IPS-15b (cell line): ENCODE results near the gene CBFA2T2.
"Not testable (repeated sequence)": the region's sequence is repeated elsewhere in the genome, so short reads cannot be mapped to it uniquely, and the experiment has no call there.

ENCODE experiments used
- H3K27me3 ChIP-seq: one replicate; pipeline ENCODE4 v1.6.1; 2013; ENCODE audit warnings: low read length; ENCODE audit not compliant: control insufficient read depth, insufficient read depth
- H3K36me3 ChIP-seq: one replicate; pipeline ENCODE4 v1.6.1; 2013; ENCODE audit warnings: low read length; ENCODE audit not compliant: control insufficient read depth, insufficient read depth
- H3K4me1 ChIP-seq: one replicate; pipeline ENCODE4 v1.6.1; 2013; ENCODE audit warnings: mild to moderate bottlenecking, low read length; ENCODE audit not compliant: control insufficient read depth, insufficient read depth
- H3K4me3 ChIP-seq: one replicate; pipeline ENCODE4 v1.5.1; 2013; ENCODE audit warnings: low read depth, low read length
- H3K9ac ChIP-seq: one replicate; pipeline ENCODE4 v1.6.1; 2013; ENCODE audit warnings: low read depth, mild to moderate bottlenecking, low read length
- H3K9me3 ChIP-seq: one replicate; pipeline ENCODE4 v1.6.1; 2013; ENCODE audit warnings: mild to moderate bottlenecking, low read length; ENCODE audit not compliant: control insufficient read depth, insufficient read depth

The CBFA2T2 gene

GRCh38 chr20:33559212-33559611, 69.3 kb downstream of the CBFA2T2 start:
- H3K36me3 ChIP-seq: no peaks in the 10 kb centered on the region
- H3K4me3 ChIP-seq: no peak overlapping the region
- peaks cover 7% of the 10 kb centered on the region for H3K4me1 ChIP-seq
- H3K9ac ChIP-seq: no peak overlapping the region
- H3K9me3 ChIP-seq: no peaks in the 10 kb centered on the region
- no peaks in the 10 kb centered on the region for H3K27me3 ChIP-seq

- H3K4me3 ChIP-seq: no peak overlapping the region
- H3K4me1 ChIP-seq: peaks cover 1% of the 10 kb centered on the region
- H3K27me3 ChIP-seq: no peaks in the 10 kb centered on the region
- H3K36me3 ChIP-seq: no peaks in the 10 kb centered on the region
- no peak overlapping the region for H3K9ac ChIP-seq
- H3K9me3 ChIP-seq: no peaks in the 10 kb centered on the region
Observed at GRCh38 chr20:33560026-33560425, 70.1 kb downstream of the CBFA2T2 start.

- not testable (repeated sequence) for H3K27me3 ChIP-seq, H3K9ac ChIP-seq, H3K4me1 ChIP-seq, H3K36me3 ChIP-seq, H3K4me3 ChIP-seq, H3K9me3 ChIP-seq
Observed at GRCh38 chr20:33561053-33561452, 71.2 kb downstream of the CBFA2T2 start.

GRCh38 chr20:33561692-33562601, 72.1 kb downstream of the CBFA2T2 start:
- peaks cover 5% of the 10 kb centered on the region for H3K27me3 ChIP-seq

GRCh38 chr20:33563788-33564187, 73.9 kb downstream of the CBFA2T2 start:
- H3K9me3 ChIP-seq: no peaks in the 10 kb centered on the region
- H3K36me3 ChIP-seq: no peaks in the 10 kb centered on the region
- H3K27me3 ChIP-seq: peaks cover 9% of the 10 kb centered on the region
- H3K4me3 ChIP-seq: no peak overlapping the region
- peaks cover 7% of the 10 kb centered on the region for H3K4me1 ChIP-seq
- no peak overlapping the region for H3K9ac ChIP-seq

More at GRCh38 chr20:33561692-33562601, 72.1 kb downstream of the CBFA2T2 start:
- no peak overlapping the region for H3K9ac ChIP-seq
- peaks cover 5% of the 10 kb centered on the region for H3K4me1 ChIP-seq
- H3K4me3 ChIP-seq: no peak overlapping the region
- H3K9me3 ChIP-seq: no peaks in the 10 kb centered on the region
- no peaks in the 10 kb centered on the region for H3K36me3 ChIP-seq

GRCh38 chr20:33566781-33567603, 77.1 kb downstream of the CBFA2T2 start:
- no peak overlapping the region for H3K9ac ChIP-seq
- peaks cover 26% of the 10 kb centered on the region for H3K4me1 ChIP-seq
- no peaks in the 10 kb centered on the region for H3K9me3 ChIP-seq
- no peak overlapping the region for H3K4me3 ChIP-seq
- H3K36me3 ChIP-seq: no peaks in the 10 kb centered on the region
- peaks cover 9% of the 10 kb centered on the region for H3K27me3 ChIP-seq

- Histone ChIP-seq H3K4me3 (no peak overlapping the region), H3K36me3 (no peaks in the 10 kb centered on the region), H3K4me1 (peaks cover 26% of the 10 kb centered on the region), H3K27me3 (peaks cover 9% of the 10 kb centered on the region), H3K9ac (no peak overlapping the region), H3K9me3 (no peaks in the 10 kb centered on the region)
Observed at GRCh38 chr20:33567949-33568348, 78.1 kb downstream of the CBFA2T2 start.

- Histone ChIP-seq H3K36me3 (no peaks in the 10 kb centered on the region), H3K9me3 (no peaks in the 10 kb centered on the region), H3K27me3 (peaks cover 9% of the 10 kb centered on the region), H3K4me1 (peaks cover 26% of the 10 kb centered on the region), H3K4me3 (peak overlapping the region; percentile 1), H3K9ac (no peak overlapping the region)
Observed at GRCh38 chr20:33568378-33568777, 78.5 kb downstream of the CBFA2T2 start.

- no peak overlapping the region for H3K9ac ChIP-seq
- no peaks in the 10 kb centered on the region for H3K9me3 ChIP-seq
- peaks cover 9% of the 10 kb centered on the region for H3K27me3 ChIP-seq
- peaks cover 26% of the 10 kb centered on the region for H3K4me1 ChIP-seq
- no peaks in the 10 kb centered on the region for H3K36me3 ChIP-seq
- H3K4me3 ChIP-seq: peak overlapping the region; percentile 1
Observed at GRCh38 chr20:33568868-33569801, 79.2 kb downstream of the CBFA2T2 start.

- no peaks in the 10 kb centered on the region for H3K9me3 ChIP-seq
- no peaks in the 10 kb centered on the region for H3K36me3 ChIP-seq
- H3K9ac ChIP-seq: no peak overlapping the region
- peaks cover 9% of the 10 kb centered on the region for H3K27me3 ChIP-seq
- no peak overlapping the region for H3K4me3 ChIP-seq
- H3K4me1 ChIP-seq: peaks cover 26% of the 10 kb centered on the region
Observed at GRCh38 chr20:33569802-33570391, 80.0 kb downstream of the CBFA2T2 start.

GRCh38 chr20:33570743-33571142, 80.8 kb downstream of the CBFA2T2 start:
- Histone ChIP-seq H3K9ac (no peak overlapping the region), H3K36me3 (no peaks in the 10 kb centered on the region), H3K4me1 (peaks cover 26% of the 10 kb centered on the region), H3K9me3 (no peaks in the 10 kb centered on the region), H3K4me3 (no peak overlapping the region), H3K27me3 (peaks cover 9% of the 10 kb centered on the region)
